WTC11 (cell line): ENCODE measurements around the gene PSMB11. TPM values are rescaled to one million over a fixed set of nuclear protein-coding genes. Genes with fewer than 3 reads are reported as not detected.
"Not testable (repeated sequence)": the region's sequence is repeated elsewhere in the genome, so short reads cannot be mapped to it uniquely, and the experiment has no call there.

Experiments used
- ATAC-seq: fragments of 200-7000 bp; cut with Tn5 transposase; 2 replicates; pipeline ENCODE4 v1.10.0; 2021; ENCODE audit warnings: mild to moderate bottlenecking, moderate library complexity
- CTCF ChIA-PET: fragments of 300-600 bp; sonication (Branson Sonifier 250); formaldehyde crosslinking; loops from one replicate; lab custom pipeline; 2021; ENCODE audit warnings: antibody characterized with exemption; lab: Charles Lee
- POLR2A ChIA-PET: fragments of 350-600 bp; sonication (Branson Sonifier 250); formaldehyde crosslinking; loops from one replicate; lab custom pipeline; 2021; ENCODE audit warnings: antibody characterized with exemption; lab: Charles Lee
- DNase-seq: peaks from one replicate; pipeline ENCODE4 v3.0.0; 2021; ENCODE audit warnings: low spot score
- H3K27ac Mint-ChIP-seq: 2 replicates; pipeline ENCODE4 v1.8.0; 2021; ENCODE audit warnings: mixed read lengths
- H3K27me3 Mint-ChIP-seq: 2 replicates; pipeline ENCODE4 v1.8.0; 2021; ENCODE audit warnings: low read depth, mild to moderate bottlenecking, moderate library complexity, mixed read lengths
- H3K36me3 Mint-ChIP-seq: 2 replicates; pipeline ENCODE4 v1.8.0; 2021; ENCODE audit warnings: mixed read lengths
- H3K4me1 Mint-ChIP-seq: 2 replicates; pipeline ENCODE4 v1.8.0; 2022; ENCODE audit warnings: mixed read lengths
- H3K4me3 Mint-ChIP-seq: 2 replicates; pipeline ENCODE4 v1.8.0; 2021; ENCODE audit warnings: mild to moderate bottlenecking, moderate library complexity, mixed read lengths
- H3K9me3 Mint-ChIP-seq: 2 replicates; pipeline ENCODE4 v1.8.0; 2021; ENCODE audit warnings: mixed read lengths
- ATF1 ChIP-seq: sonication (generic); formaldehyde crosslinking; IDR thresholded peaks from 2 replicates; pipeline ENCODE4 v1.8.1; 2023; ENCODE audit warnings: mild to moderate bottlenecking, moderate library complexity, missing genetic modification reagents
- CBFB ChIP-seq: sonication (generic); formaldehyde crosslinking; IDR thresholded peaks from 2 replicates; pipeline ENCODE4 v1.8.1; 2022; ENCODE audit warnings: mild to moderate bottlenecking, low read depth, missing genetic modification reagents
- CREM ChIP-seq: sonication (generic); formaldehyde crosslinking; IDR thresholded peaks from 2 replicates; pipeline ENCODE4 v1.8.1; 2022; ENCODE audit warnings: mild to moderate bottlenecking, missing genetic modification reagents, moderate library complexity
- FOXK1 ChIP-seq: sonication (generic); formaldehyde crosslinking; IDR thresholded peaks from 2 replicates; pipeline ENCODE4 v1.8.0; 2022; ENCODE audit warnings: mild to moderate bottlenecking, moderate library complexity, missing genetic modification reagents
- FOXP4 ChIP-seq: sonication (generic); formaldehyde crosslinking; IDR thresholded peaks from 2 replicates; pipeline ENCODE4 v1.8.0; 2022; ENCODE audit warnings: mild to moderate bottlenecking, missing genetic modification reagents
- SMAD3 ChIP-seq: sonication (generic); formaldehyde crosslinking; IDR thresholded peaks from 2 replicates; pipeline ENCODE4 v1.8.0; 2022; ENCODE audit warnings: missing genetic modification reagents, mild to moderate bottlenecking, borderline replicate concordance
- STAT6 ChIP-seq: sonication (generic); formaldehyde crosslinking; conservative IDR thresholded peaks from 2 replicates; pipeline ENCODE4 v1.8.1; 2023; ENCODE audit warnings: mild to moderate bottlenecking, low read depth, missing genetic modification reagents, moderate library complexity
- ZNF121 ChIP-seq: sonication (generic); formaldehyde crosslinking; IDR thresholded peaks from 2 replicates; pipeline ENCODE4 v1.8.0; 2023; ENCODE audit warnings: missing genetic modification reagents
- total RNA-seq: library from RNA; stranded (reverse); gene quantifications from 3 replicates; pipeline ENCODE4 v1.2.3, GENCODE V29; 2021
- TF ChIP-seq, protein P1 (sequence below): sonication (generic); formaldehyde crosslinking; IDR thresholded peaks from 2 replicates; pipeline ENCODE4 v1.8.1; 2022; ENCODE audit warnings: mild to moderate bottlenecking, missing genetic modification reagents, moderate library complexity, borderline replicate concordance
- TF ChIP-seq, protein P2 (sequence below): fragments of 250-450 bp; sonication (Bioruptor Pico); IDR thresholded peaks from 2 replicates; pipeline ENCODE4 v1.9.0; 2021; ENCODE audit warnings: mild to moderate bottlenecking
- TF ChIP-seq, protein P3 (sequence below): sonication (generic); formaldehyde crosslinking; IDR thresholded peaks from 2 replicates; pipeline ENCODE4 v1.8.1; 2023; ENCODE audit warnings: mild to moderate bottlenecking, missing genetic modification reagents
- TF ChIP-seq, protein P4 (sequence below): sonication (generic); formaldehyde crosslinking; IDR thresholded peaks from 2 replicates; pipeline ENCODE4 v1.8.0; 2022; ENCODE audit warnings: mild to moderate bottlenecking, missing genetic modification reagents
- TF ChIP-seq, protein P5 (sequence below): sonication (generic); formaldehyde crosslinking; IDR thresholded peaks from 2 replicates; pipeline ENCODE4 v1.8.1; 2022; ENCODE audit warnings: low read depth, missing genetic modification reagents, borderline replicate concordance

PSMB11 gene
- total RNA-seq, 1 experiment from 2014 or later: not detected

DNA sequence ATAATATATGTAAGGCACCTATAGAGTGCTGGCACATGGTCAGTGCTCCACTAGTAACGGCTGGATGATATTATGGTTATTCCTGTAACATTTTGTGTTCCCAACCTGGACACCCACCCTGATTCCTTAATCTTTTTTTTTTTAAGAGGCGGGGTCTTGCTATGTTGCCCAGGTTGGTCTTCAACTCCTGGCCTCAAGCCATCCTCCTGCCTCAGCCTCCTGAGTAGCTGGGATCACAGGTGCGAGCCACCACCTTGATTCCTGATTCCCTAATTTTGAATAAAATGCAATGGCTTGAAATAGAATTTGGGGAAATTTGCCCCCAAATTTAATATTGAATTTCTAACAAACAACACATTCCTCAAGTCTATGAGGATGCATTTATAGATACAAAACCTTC is 39.4 kb upstream of the PSMB11 start:
- Mint-ChIP-seq H3K36me3 (no peaks in the 10 kb centered on the region), H3K27me3 (no peaks in the 10 kb centered on the region), H3K27ac (no peak overlapping the region), H3K9me3 (no peaks in the 10 kb centered on the region), H3K4me1 (peaks cover 15% of the 10 kb centered on the region), H3K4me3 (no peak overlapping the region)
- DNase-seq (no peak), ATAC-seq (no peak)
- TF ChIP-seq STAT6 (CRISPR knock-in tag) (no peak), ZNF121 (peak; percentile 58; the same call in 1 of the 2 replicates), FOXP4 (CRISPR knock-in tag) (no peak), CREM (CRISPR knock-in tag) (no peak), FOXK1 (CRISPR knock-in tag) (no peak)
- TF ChIP-seq, protein P1, sequence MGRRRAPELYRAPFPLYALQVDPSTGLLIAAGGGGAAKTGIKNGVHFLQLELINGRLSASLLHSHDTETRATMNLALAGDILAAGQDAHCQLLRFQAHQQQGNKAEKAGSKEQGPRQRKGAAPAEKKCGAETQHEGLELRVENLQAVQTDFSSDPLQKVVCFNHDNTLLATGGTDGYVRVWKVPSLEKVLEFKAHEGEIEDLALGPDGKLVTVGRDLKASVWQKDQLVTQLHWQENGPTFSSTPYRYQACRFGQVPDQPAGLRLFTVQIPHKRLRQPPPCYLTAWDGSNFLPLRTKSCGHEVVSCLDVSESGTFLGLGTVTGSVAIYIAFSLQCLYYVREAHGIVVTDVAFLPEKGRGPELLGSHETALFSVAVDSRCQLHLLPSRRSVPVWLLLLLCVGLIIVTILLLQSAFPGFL: no peak
- TF ChIP-seq, protein P2, sequence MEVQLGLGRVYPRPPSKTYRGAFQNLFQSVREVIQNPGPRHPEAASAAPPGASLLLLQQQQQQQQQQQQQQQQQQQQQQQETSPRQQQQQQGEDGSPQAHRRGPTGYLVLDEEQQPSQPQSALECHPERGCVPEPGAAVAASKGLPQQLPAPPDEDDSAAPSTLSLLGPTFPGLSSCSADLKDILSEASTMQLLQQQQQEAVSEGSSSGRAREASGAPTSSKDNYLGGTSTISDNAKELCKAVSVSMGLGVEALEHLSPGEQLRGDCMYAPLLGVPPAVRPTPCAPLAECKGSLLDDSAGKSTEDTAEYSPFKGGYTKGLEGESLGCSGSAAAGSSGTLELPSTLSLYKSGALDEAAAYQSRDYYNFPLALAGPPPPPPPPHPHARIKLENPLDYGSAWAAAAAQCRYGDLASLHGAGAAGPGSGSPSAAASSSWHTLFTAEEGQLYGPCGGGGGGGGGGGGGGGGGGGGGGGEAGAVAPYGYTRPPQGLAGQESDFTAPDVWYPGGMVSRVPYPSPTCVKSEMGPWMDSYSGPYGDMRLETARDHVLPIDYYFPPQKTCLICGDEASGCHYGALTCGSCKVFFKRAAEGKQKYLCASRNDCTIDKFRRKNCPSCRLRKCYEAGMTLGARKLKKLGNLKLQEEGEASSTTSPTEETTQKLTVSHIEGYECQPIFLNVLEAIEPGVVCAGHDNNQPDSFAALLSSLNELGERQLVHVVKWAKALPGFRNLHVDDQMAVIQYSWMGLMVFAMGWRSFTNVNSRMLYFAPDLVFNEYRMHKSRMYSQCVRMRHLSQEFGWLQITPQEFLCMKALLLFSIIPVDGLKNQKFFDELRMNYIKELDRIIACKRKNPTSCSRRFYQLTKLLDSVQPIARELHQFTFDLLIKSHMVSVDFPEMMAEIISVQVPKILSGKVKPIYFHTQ (CRISPR knock-in tag): no peak
- CTCF ChIA-PET: interaction anchor here (1.6 to 2.9 kb wide), 3 partner anchors 16 to 50 kb away, joined by 3 to 22 read pairs (median 6); no protein-coding TSS in a partner anchor
- POLR2A ChIA-PET: no interaction called here

DNA sequence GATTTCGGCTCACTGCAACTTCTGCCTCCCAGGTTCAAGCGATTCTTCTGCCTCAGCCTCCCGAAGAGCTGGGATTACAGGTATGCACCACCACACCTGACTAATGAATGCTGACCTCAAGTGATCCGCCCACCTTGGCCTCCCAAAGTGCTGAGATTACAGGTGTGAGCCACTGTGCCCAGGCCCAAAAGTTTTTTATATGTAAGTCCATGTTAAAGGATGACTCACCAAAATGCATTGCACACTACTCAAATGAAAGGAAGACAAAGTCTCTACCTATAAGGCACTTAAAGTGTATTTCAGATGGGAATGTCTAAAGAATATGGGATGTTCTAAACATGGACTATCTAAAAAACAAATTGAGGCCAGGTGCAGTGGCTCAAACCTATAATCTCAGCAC is 37.7 kb upstream of the PSMB11 start:
- H3K27me3 Mint-ChIP-seq, ATAC-seq, H3K9me3 Mint-ChIP-seq, H3K27ac Mint-ChIP-seq, H3K4me3 Mint-ChIP-seq, H3K36me3 Mint-ChIP-seq, DNase-seq, POLR2A ChIA-PET: not testable (repeated sequence)
- H3K4me1 Mint-ChIP-seq: peaks cover 22% of the 10 kb centered on the region
- CTCF ChIA-PET: interaction anchor here (1.9 kb wide), 1 partner anchor 18 kb away, joined by 8 read pairs; no protein-coding TSS in a partner anchor

GRCh38 chr14:23005451-23006187 is 36.4 kb upstream of the PSMB11 start:
- POLR2A ChIA-PET: interaction anchor here (0.7 to 2.5 kb wide), 8 partner anchors 11 to 89 kb away, joined by 3 to 23 read pairs (median 9); partner anchors contain the start of genes ACIN1, AJUBA, C14orf119 and PRMT5
- CTCF ChIA-PET: interaction anchor here (1.4 to 3.9 kb wide), 8 partner anchors 10 to 435 kb away, joined by 4 to 75 read pairs (median 22); partner anchors contain the start of genes AJUBA and CDH24
- no peak for ATAC-seq
- Mint-ChIP-seq H3K4me1 (peaks cover 28% of the 10 kb centered on the region), H3K4me3 (peak overlapping the region; percentile 91), H3K36me3 (no peaks in the 10 kb centered on the region; the same call in 1 of the 2 replicates), H3K27ac (no peak overlapping the region), H3K9me3 (peaks cover 9% of the 10 kb centered on the region), H3K27me3 (no peaks in the 10 kb centered on the region)
- no peak for DNase-seq
- TF ChIP-seq SMAD3 (CRISPR knock-in tag): no peak
- TF ChIP-seq, protein P3, sequence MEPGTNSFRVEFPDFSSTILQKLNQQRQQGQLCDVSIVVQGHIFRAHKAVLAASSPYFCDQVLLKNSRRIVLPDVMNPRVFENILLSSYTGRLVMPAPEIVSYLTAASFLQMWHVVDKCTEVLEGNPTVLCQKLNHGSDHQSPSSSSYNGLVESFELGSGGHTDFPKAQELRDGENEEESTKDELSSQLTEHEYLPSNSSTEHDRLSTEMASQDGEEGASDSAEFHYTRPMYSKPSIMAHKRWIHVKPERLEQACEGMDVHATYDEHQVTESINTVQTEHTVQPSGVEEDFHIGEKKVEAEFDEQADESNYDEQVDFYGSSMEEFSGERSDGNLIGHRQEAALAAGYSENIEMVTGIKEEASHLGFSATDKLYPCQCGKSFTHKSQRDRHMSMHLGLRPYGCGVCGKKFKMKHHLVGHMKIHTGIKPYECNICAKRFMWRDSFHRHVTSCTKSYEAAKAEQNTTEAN: no peak
- TF ChIP-seq, protein P4, sequence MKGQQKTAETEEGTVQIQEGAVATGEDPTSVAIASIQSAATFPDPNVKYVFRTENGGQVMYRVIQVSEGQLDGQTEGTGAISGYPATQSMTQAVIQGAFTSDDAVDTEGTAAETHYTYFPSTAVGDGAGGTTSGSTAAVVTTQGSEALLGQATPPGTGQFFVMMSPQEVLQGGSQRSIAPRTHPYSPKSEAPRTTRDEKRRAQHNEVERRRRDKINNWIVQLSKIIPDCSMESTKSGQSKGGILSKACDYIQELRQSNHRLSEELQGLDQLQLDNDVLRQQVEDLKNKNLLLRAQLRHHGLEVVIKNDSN: no peak
- TF ChIP-seq, protein P5, sequence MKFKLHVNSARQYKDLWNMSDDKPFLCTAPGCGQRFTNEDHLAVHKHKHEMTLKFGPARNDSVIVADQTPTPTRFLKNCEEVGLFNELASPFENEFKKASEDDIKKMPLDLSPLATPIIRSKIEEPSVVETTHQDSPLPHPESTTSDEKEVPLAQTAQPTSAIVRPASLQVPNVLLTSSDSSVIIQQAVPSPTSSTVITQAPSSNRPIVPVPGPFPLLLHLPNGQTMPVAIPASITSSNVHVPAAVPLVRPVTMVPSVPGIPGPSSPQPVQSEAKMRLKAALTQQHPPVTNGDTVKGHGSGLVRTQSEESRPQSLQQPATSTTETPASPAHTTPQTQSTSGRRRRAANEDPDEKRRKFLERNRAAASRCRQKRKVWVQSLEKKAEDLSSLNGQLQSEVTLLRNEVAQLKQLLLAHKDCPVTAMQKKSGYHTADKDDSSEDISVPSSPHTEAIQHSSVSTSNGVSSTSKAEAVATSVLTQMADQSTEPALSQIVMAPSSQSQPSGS (CRISPR knock-in tag): no peak
- TF ChIP-seq ATF1 (CRISPR knock-in tag): no peak
- no peak for TF ChIP-seq CBFB (CRISPR knock-in tag)
- TF ChIP-seq STAT6 (CRISPR knock-in tag): no peak
